IPS-15b (cell line): ENCODE measurements around the gene CDK9.

Source experiments
- H3K27me3 ChIP-seq: one replicate; pipeline ENCODE4 v1.6.1; 2013; ENCODE audit warnings: low read length; ENCODE audit not compliant: control insufficient read depth, insufficient read depth
- H3K36me3 ChIP-seq: one replicate; pipeline ENCODE4 v1.6.1; 2013; ENCODE audit warnings: low read length; ENCODE audit not compliant: control insufficient read depth, insufficient read depth
- H3K4me1 ChIP-seq: one replicate; pipeline ENCODE4 v1.6.1; 2013; ENCODE audit warnings: mild to moderate bottlenecking, low read length; ENCODE audit not compliant: control insufficient read depth, insufficient read depth
- H3K4me3 ChIP-seq: one replicate; pipeline ENCODE4 v1.5.1; 2013; ENCODE audit warnings: low read depth, low read length
- H3K9ac ChIP-seq: one replicate; pipeline ENCODE4 v1.6.1; 2013; ENCODE audit warnings: low read depth, mild to moderate bottlenecking, low read length
- H3K9me3 ChIP-seq: one replicate; pipeline ENCODE4 v1.6.1; 2013; ENCODE audit warnings: mild to moderate bottlenecking, low read length; ENCODE audit not compliant: control insufficient read depth, insufficient read depth

The CDK9 gene

GRCh38 chr9:127785023-127785932 is 556 bp upstream of the CDK9 start:
- no peaks in the 10 kb centered on the region for H3K27me3 ChIP-seq
- H3K9me3 ChIP-seq = no peaks in the 10 kb centered on the region
- peaks cover 31% of the 10 kb centered on the region for H3K36me3 ChIP-seq
- no peaks in the 10 kb centered on the region for H3K4me1 ChIP-seq
- H3K4me3 ChIP-seq = peak overlapping the region; percentile 43
- no peak overlapping the region for H3K9ac ChIP-seq

GRCh38 chr9:127786773-127787104 is 905 bp downstream of the CDK9 start:
- Histone ChIP-seq H3K9ac (peak overlapping the region; percentile 85), H3K4me1 (no peaks in the 10 kb centered on the region), H3K27me3 (no peaks in the 10 kb centered on the region), H3K9me3 (no peaks in the 10 kb centered on the region), H3K36me3 (peaks cover 43% of the 10 kb centered on the region), H3K4me3 (peak overlapping the region; percentile 87)

GRCh38 chr9:127788337-127789011 is 2.6 kb downstream of the CDK9 start:
- H3K9me3 ChIP-seq = no peaks in the 10 kb centered on the region
- no peaks in the 10 kb centered on the region for H3K27me3 ChIP-seq
- H3K9ac ChIP-seq = no peak overlapping the region
- H3K4me1 ChIP-seq = peaks cover 3% of the 10 kb centered on the region
- no peak overlapping the region for H3K4me3 ChIP-seq
- H3K36me3 ChIP-seq = peaks cover 48% of the 10 kb centered on the region

- Histone ChIP-seq H3K27me3 (no peaks in the 10 kb centered on the region), H3K36me3 (peaks cover 48% of the 10 kb centered on the region), H3K9me3 (no peaks in the 10 kb centered on the region), H3K4me1 (peaks cover 4% of the 10 kb centered on the region), H3K9ac (no peak overlapping the region), H3K4me3 (no peak overlapping the region)
Measured at GRCh38 chr9:127789179-127789578, 3.3 kb downstream of the CDK9 start.

- Histone ChIP-seq H3K36me3 (peaks cover 48% of the 10 kb centered on the region), H3K27me3 (no peaks in the 10 kb centered on the region), H3K4me1 (peaks cover 4% of the 10 kb centered on the region), H3K9ac (no peak overlapping the region), H3K4me3 (no peak overlapping the region), H3K9me3 (no peaks in the 10 kb centered on the region)
Measured at GRCh38 chr9:127790094-127790855, 4.4 kb downstream of the CDK9 start.

GRCh38 chr9:127791085-127791484 is 5.3 kb downstream of the CDK9 start:
- H3K36me3 ChIP-seq = peaks cover 48% of the 10 kb centered on the region

GRCh38 chr9:127792417-127793031 is 6.7 kb downstream of the CDK9 start:
- H3K36me3 ChIP-seq = peaks cover 44% of the 10 kb centered on the region
- H3K9ac ChIP-seq = no peak overlapping the region
- H3K27me3 ChIP-seq = no peaks in the 10 kb centered on the region
- no peak overlapping the region for H3K4me3 ChIP-seq
- no peaks in the 10 kb centered on the region for H3K9me3 ChIP-seq
- peaks cover 4% of the 10 kb centered on the region for H3K4me1 ChIP-seq

More at GRCh38 chr9:127791085-127791484, 5.3 kb downstream of the CDK9 start:
- Histone ChIP-seq H3K27me3 (no peaks in the 10 kb centered on the region), H3K9ac (no peak overlapping the region), H3K4me1 (peaks cover 4% of the 10 kb centered on the region), H3K9me3 (no peaks in the 10 kb centered on the region), H3K4me3 (no peak overlapping the region)

- peaks cover 38% of the 10 kb centered on the region for H3K36me3 ChIP-seq
- H3K9ac ChIP-seq = no peak overlapping the region
Measured at GRCh38 chr9:127793093-127793708, 7.4 kb downstream of the CDK9 start.

GRCh38 chr9:127794001-127794791 is 8.4 kb downstream of the CDK9 start:
- Histone ChIP-seq H3K4me1 (peaks cover 4% of the 10 kb centered on the region), H3K27me3 (no peaks in the 10 kb centered on the region), H3K9ac (no peak overlapping the region), H3K36me3 (peaks cover 28% of the 10 kb centered on the region), H3K9me3 (no peaks in the 10 kb centered on the region), H3K4me3 (no peak overlapping the region)

More at GRCh38 chr9:127793093-127793708, 7.4 kb downstream of the CDK9 start:
- no peaks in the 10 kb centered on the region for H3K9me3 ChIP-seq
- no peak overlapping the region for H3K4me3 ChIP-seq
- H3K27me3 ChIP-seq = no peaks in the 10 kb centered on the region
- peaks cover 4% of the 10 kb centered on the region for H3K4me1 ChIP-seq

- Histone ChIP-seq H3K4me1 (peaks cover 4% of the 10 kb centered on the region), H3K9ac (no peak overlapping the region), H3K9me3 (no peaks in the 10 kb centered on the region), H3K27me3 (no peaks in the 10 kb centered on the region), H3K36me3 (peaks cover 8% of the 10 kb centered on the region), H3K4me3 (no peak overlapping the region)
Measured at GRCh38 chr9:127796225-127796813, 10.5 kb downstream of the CDK9 start.
